HUES6 (cell line): Measurements from ENCODE around the gene RHBDL1.

Experiments used
- H3K27ac ChIP-seq: 2 replicates; pipeline ENCODE4 v1.7.0; 2013; ENCODE audit warnings: low read depth, mild to moderate bottlenecking, low read length, inconsistent platforms
- H3K27me3 ChIP-seq: 2 replicates; pipeline ENCODE4 v1.6.1; 2013; ENCODE audit warnings: low read length; ENCODE audit not compliant: control insufficient read depth, insufficient read depth
- H3K36me3 ChIP-seq: 2 replicates; pipeline ENCODE4 v1.6.1; 2013; ENCODE audit warnings: low read length; ENCODE audit not compliant: control insufficient read depth, insufficient read depth
- H3K4me1 ChIP-seq: 2 replicates; pipeline ENCODE4 v1.6.1; 2013; ENCODE audit warnings: low read length; ENCODE audit not compliant: control insufficient read depth, insufficient read depth
- H3K4me3 ChIP-seq: 2 replicates; pipeline ENCODE4 v1.5.1; 2013; ENCODE audit warnings: low read depth, low read length
- H3K9ac ChIP-seq: one replicate; pipeline ENCODE4 v1.6.1; 2013; ENCODE audit warnings: mild to moderate bottlenecking, low read length
- H3K9me3 ChIP-seq: 2 replicates; pipeline ENCODE4 v1.6.1; 2013; ENCODE audit warnings: low read depth, low read length; ENCODE audit not compliant: control insufficient read depth, insufficient read depth

The RHBDL1 gene

DNA sequence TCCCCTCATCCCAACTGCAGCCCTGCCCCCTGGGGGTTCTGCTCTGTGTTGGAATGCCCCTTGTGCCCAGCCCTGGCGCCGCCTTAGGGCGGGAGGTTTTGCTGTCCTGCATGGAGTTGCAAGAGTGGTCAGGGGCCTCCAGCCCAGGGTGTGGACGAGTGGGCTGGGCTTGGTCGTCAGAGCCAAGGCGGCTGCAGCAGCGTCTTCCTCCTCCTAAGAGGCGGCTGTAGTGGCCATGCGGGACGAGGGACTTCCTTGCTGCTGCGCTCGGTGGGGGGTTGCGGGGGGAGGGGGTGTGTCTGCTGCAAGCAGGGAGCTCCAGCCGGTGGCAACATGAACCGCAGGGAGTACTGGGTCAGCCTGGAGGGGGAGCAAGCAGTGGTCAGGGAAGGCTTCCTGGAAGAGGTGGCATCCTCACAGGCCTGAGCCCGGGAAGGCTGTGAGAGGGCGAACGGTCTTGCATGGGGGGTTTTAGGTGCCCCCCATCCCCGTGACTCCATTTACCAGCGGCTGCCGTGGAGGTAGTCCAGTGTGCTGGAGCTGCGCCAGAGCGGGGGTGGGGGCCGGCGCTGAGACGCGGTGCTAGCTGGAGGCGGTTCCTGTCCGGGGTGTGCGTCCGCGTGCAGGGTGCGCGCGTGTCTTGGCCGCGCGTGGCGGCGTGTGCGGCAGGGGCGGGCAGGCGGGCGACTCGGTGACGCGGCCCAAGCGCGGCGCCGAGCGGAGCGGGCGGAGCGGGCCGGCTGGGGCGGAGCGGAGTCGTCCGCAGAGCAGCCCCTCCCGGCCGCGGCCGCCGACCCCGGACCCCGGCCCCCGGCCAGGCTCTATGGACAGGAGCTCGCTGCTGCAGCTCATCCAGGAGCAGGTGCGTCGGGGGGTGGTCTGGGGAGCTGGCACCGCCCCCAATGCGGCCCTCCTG, at the start of gene RHBDL1:
Gene RHBDL1 (plus strand): TSS at position 704 of the 916 bp plus-strand sequence. CDS start 120 bp downstream, at position 824.
- H3K36me3 ChIP-seq = peaks cover 40% of the 10 kb centered on the region

DNA sequence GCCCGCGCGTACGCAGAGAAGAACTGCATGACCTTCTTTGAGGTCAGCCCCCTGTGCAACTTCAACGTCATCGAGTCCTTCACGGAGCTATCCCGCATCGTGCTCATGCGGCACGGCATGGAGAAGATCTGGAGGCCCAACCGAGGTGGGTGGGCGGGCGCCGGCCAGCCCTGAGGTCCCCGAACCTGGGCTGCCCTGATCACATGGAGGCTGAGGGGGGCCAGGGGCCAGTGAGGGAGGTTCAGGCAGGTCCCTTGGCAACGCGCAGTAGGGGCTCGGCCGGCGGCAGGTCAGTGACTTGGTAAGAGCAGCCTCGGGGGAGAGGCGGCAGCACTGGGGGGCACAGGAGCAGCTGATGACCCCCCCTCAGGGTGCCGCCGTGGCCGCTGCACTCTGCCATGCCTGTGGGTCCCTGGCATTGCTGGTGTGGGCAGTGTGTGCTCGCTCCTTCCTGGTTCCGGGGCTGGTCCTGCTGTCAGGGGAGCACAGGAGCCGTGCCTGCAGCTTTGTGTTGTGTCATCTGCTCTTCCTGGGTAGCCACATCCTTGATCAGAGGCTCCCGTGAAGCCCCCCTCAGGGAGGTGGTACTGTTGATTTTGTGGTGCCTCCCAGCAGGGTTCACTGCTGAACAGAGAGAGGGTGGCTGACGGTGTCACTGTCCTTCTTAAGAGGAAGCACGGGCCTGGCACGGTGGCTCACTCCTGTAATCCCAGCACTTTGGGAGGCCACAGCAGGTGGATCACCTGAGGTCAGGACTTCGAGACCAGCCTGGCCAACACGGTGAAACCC, 49.3 kb upstream of the RHBDL1 start:
- Histone ChIP-seq H3K27me3 (no peaks in the 10 kb centered on the region), H3K9me3 (no peaks in the 10 kb centered on the region), H3K9ac (no peak overlapping the region), H3K36me3 (peaks cover 14% of the 10 kb centered on the region; the same call in 1 of the 2 replicates), H3K4me1 (peaks cover 57% of the 10 kb centered on the region), H3K4me3 (no peak overlapping the region), H3K27ac (no peak overlapping the region)

More for the DNA sequence above, at the start of gene RHBDL1:
- Histone ChIP-seq H3K4me3 (peak within 1 kb of the TSS; percentile 79), H3K27ac (no peak within 1 kb of the TSS), H3K9me3 (no peaks in the 10 kb centered on the region), H3K4me1 (peaks cover 34% of the 10 kb centered on the region), H3K9ac (peak within 1 kb of the TSS; percentile 62), H3K27me3 (no peaks in the 10 kb centered on the region)

DNA sequence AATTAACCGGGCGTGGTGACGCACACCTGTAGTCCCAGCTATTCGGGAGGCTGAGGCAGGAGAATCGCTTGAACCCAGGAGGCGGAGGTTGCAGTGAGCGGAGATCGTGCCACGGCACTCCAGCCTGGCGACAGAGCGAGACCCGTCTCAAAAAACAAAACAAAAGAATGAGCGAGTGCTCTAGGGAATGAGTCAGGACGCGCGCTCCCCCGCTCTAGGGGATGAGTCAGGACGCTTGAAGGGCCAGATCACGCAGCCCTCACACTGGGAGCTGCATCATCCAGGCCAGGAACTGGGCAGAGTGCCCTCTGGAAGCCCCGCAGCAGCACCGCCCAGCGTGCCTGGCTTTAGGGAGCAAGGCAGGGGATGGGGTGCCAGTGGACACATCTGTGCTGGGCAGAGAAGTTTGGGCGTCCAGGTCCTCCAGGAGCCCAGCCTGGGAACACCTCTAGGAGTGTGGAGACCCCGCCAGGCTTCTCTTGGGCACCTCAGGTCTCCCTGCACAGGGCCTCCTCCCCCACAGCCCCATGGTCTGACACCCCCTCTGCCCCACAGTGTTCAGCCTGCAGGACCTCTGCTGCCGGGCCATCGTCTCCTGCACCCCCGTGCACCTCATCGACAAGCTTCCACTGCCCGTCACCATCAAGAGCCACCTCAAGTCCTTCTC, 48.6 kb upstream of the RHBDL1 start:
- Histone ChIP-seq H3K36me3 (peaks cover 14% of the 10 kb centered on the region; the same call in 1 of the 2 replicates), H3K4me1 (peaks cover 52% of the 10 kb centered on the region), H3K27me3 (no peaks in the 10 kb centered on the region), H3K4me3 (no peak overlapping the region), H3K9me3 (no peaks in the 10 kb centered on the region), H3K9ac (no peak overlapping the region), H3K27ac (no peak overlapping the region)

GRCh38 chr16:627454-628239, 47.8 kb upstream of the RHBDL1 start:
- no peak overlapping the region for H3K27ac ChIP-seq

DNA sequence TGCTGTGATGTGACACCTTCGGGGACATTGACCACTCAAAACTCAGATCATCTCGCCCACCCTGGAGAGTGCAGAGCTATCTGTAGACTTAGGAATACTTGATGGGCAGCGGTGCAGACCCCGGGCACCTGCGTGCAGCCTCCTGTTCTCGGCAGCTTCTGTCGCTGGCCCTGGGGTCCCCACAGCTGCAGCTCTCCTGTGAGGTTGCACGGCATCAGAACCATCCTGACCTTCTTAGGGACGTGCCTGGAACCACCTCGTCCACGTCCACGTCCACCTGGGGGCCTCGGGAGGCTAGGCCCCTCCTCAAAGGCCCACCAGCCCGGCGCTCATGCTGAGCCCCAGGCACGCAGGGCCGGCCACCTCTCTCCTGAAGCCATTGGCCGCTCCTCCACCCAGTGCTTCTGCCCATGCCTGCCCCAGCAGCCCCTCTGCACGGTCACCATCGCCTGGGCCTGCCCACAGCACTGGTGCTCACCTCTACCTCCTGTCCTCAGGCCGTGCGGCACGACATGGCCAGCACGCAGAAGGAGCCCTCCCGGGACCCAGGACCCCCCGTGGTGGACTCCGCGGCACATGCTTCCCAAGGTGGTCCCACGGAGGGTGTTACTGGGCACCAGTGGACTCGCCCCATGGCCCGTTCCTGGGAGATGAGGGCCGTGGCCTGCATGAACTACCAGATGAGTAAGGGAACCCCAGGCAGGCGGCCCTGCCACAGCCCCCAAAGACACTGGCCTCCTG, 47.0 kb upstream of the RHBDL1 start:
- H3K36me3 ChIP-seq = peaks cover 18% of the 10 kb centered on the region; the same call in 1 of the 2 replicates
- no peaks in the 10 kb centered on the region for H3K9me3 ChIP-seq
- H3K4me3 ChIP-seq = no peak overlapping the region
- no peaks in the 10 kb centered on the region for H3K27me3 ChIP-seq
- no peak overlapping the region for H3K9ac ChIP-seq
- H3K27ac ChIP-seq = no peak overlapping the region
- peaks cover 40% of the 10 kb centered on the region for H3K4me1 ChIP-seq

More at GRCh38 chr16:627454-628239, 47.8 kb upstream of the RHBDL1 start:
- peaks cover 45% of the 10 kb centered on the region for H3K4me1 ChIP-seq
- H3K9ac ChIP-seq = no peak overlapping the region
- H3K4me3 ChIP-seq = no peak overlapping the region
- no peaks in the 10 kb centered on the region for H3K27me3 ChIP-seq
- H3K9me3 ChIP-seq = no peaks in the 10 kb centered on the region
- H3K36me3 ChIP-seq = peaks cover 14% of the 10 kb centered on the region; the same call in 1 of the 2 replicates

DNA sequence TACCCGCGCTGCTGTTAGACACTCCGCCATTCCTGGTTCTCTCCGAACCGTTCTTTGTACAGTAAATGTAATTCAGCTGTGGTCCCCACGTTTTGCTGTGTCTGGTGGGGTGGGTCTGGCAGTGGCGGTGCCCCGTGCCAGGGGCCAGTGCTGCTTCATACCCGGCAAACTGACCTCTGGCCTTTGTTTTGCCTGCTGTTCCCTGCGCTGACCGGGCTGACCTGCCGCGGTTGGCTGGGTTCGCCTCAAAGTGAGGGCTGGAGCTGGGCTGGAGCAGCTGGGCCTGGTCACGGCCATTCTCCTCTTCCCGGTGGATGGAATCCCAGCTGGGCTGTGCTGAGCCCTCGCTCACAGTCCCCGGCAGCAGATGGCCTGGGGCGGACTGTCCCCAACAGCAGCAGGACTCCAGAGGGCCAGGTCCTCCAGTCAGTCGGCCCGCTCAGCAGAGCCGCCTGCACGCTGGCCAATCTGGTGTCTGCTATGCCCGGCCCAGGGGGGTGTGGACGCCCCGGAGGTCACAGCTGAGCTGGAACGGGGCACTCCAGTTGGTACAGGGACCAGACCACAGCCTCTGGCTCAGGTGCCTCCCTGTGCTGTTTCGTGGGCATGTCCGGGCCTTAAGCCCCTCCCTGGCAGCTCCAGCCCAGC, 46.2 kb upstream of the RHBDL1 start:
- H3K9ac ChIP-seq = peak overlapping the region; percentile 42
- peaks cover 26% of the 10 kb centered on the region for H3K36me3 ChIP-seq
- no peaks in the 10 kb centered on the region for H3K9me3 ChIP-seq
- no peaks in the 10 kb centered on the region for H3K27me3 ChIP-seq
- H3K4me1 ChIP-seq = peaks cover 38% of the 10 kb centered on the region
- peak overlapping the region; percentile 44; the same call in 1 of the 2 replicates for H3K27ac ChIP-seq
- H3K4me3 ChIP-seq = no peak overlapping the region

- peaks cover 27% of the 10 kb centered on the region for H3K36me3 ChIP-seq
- no peaks in the 10 kb centered on the region for H3K27me3 ChIP-seq
- H3K4me3 ChIP-seq = peak overlapping the region; percentile 28; the same call in 1 of the 2 replicates
- peak overlapping the region; percentile 35 for H3K9ac ChIP-seq
- H3K4me1 ChIP-seq = peaks cover 35% of the 10 kb centered on the region
- peak overlapping the region; percentile 72 for H3K27ac ChIP-seq
- no peaks in the 10 kb centered on the region for H3K9me3 ChIP-seq
Measured at GRCh38 chr16:629833-630248, 45.6 kb upstream of the RHBDL1 start.

GRCh38 chr16:630249-630814, 45.1 kb upstream of the RHBDL1 start:
- Histone ChIP-seq H3K4me3 (peak overlapping the region; percentile 28), H3K9me3 (no peaks in the 10 kb centered on the region), H3K27ac (peak overlapping the region; percentile 72), H3K4me1 (peaks cover 35% of the 10 kb centered on the region), H3K27me3 (no peaks in the 10 kb centered on the region), H3K9ac (peak overlapping the region; percentile 35), H3K36me3 (peaks cover 27% of the 10 kb centered on the region)

DNA sequence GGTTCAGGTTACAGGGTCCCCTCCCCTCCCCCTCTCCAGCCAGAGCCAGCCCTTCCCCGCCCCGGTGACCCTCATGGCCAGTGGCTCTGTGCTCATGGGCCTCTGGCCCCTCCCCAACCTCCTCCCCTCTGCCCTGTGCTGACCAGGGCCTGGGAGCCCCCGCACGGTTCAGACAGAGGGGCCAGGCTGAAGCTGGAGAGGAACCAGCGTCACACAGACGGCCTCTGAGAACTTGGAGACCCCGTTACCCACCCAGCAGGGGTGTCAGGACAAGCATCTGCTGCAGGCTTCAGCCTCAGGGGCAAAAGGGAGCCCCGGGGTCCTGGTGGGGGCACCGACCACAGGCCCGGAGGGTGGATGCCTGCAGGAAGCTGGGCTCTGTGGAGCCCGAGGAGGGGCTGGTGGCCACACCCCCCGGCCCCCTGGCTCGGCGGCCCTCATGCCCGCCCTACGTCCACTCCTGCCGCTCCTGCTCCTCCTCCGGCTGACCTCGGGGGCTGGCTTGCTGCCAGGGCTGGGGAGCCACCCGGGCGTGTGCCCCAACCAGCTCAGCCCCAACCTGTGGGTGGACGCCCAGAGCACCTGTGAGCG, 44.6 kb upstream of the RHBDL1 start, which contains the start of gene WFIKKN1:
Gene WFIKKN1 (plus strand): TSS at position 171 of the 591 bp plus-strand sequence. CDS start 269 bp downstream, at position 440.
- Histone ChIP-seq H3K9ac (peak within 1 kb of the TSS; percentile 54), H3K4me3 (peak within 1 kb of the TSS; percentile 52), H3K4me1 (peaks cover 35% of the 10 kb centered on the region), H3K27ac (peak within 1 kb of the TSS; percentile 72), H3K27me3 (no peaks in the 10 kb centered on the region), H3K9me3 (no peaks in the 10 kb centered on the region), H3K36me3 (peaks cover 27% of the 10 kb centered on the region)
